HEK293T (cell line): ENCODE results near the gene DDX5.

ENCODE experiments used
- CTBP1 ChIP-seq: fragments of 450-650 bp; IDR thresholded peaks from 2 replicates; pipeline ENCODE4 v1.6.1; 2016; ENCODE audit warnings: borderline replicate concordance
- TARDBP ChIP-seq: fragments of 450-650 bp; IDR thresholded peaks from 2 replicates; pipeline ENCODE4 v1.6.1; 2016

DNA sequence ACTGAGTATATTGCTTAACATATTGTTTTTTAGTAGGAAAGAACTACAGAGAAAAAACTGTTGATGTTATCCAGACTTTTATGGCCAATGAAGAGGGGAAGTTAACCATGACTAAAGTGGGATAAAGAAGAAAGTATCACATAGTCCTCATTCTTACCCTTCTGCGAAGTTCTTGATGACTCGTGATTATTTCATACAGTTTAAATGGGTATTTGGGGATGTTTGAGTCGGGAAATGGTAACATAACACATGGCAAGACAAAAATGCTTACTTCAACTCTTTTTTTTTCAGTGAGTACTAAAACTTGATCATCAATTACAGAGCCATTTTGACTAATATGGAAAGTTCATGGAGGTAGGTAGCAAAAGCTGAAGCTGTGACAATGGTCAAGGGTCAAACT lies 14.1 kb downstream of the DDX5 start:
- TF ChIP-seq CTBP1: no peak
- no peak for TF ChIP-seq TARDBP
